PFSK-1 (cell line): Measurements from ENCODE around the gene ITGAX.

ENCODE experiments used
- FOXP2 ChIP-seq: optimal IDR thresholded peaks from 2 replicates; pipeline ENCODE3; 2011; ENCODE audit warnings: borderline replicate concordance, control low read depth, inconsistent platforms; ENCODE audit not compliant: insufficient read depth; ENCODE audit errors: extremely low read length, extremely low read depth
- POLR2AphosphoS5 ChIP-seq: IDR thresholded peaks from 2 replicates; pipeline ENCODE4 v1.6.1; 2012; ENCODE audit warnings: low read depth, mild to moderate bottlenecking, control low read depth, low read length, moderate library complexity
- SIN3A ChIP-seq: IDR thresholded peaks from 2 replicates; pipeline ENCODE4 v1.6.1; 2012; ENCODE audit warnings: mild to moderate bottlenecking, low read length, moderate library complexity, borderline replicate concordance; ENCODE audit not compliant: insufficient read depth
- TAF1 ChIP-seq: IDR thresholded peaks from 2 replicates; pipeline ENCODE4 v1.6.1; 2012; ENCODE audit warnings: low read length, control low read depth, borderline replicate concordance; ENCODE audit not compliant: insufficient read depth
- TF ChIP-seq, protein P1 (sequence below), 2 experiments: IDR thresholded peaks; 2 replicates each; pipeline versions ENCODE4 v1.6.1 to v1.8.0; 2011 to 2012; ENCODE audit warnings: low read depth in 2 of 2, low read length in 2 of 2, control low read depth in 1 of 2, inconsistent platforms in 1 of 2, mild to moderate bottlenecking in 1 of 2, moderate library complexity in 1 of 2; ENCODE audit not compliant: insufficient read depth in 1 of 2

DNA sequence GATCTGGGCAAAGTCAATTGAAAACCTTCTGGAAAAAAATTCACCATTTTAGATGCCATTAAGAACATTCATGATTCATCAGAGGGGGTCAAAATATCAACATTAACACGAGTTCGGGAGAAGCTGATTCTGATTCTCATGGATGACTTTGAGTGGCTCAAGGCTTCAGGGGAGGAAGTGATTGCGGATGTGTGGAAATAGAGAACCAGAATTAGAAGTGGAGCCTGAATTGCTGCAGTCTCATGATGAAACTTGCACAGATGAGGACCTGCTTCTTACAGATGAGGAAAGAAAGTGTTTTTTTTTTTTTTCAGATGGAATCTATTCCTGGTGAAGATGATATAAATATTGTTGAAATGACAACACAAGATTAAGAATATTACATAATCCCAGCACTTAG, 12.9 kb downstream of the ITGAX start:
- TF ChIP-seq TAF1 (no peak), POLR2AphosphoS5 (no peak), SIN3A (no peak), FOXP2 (no peak)
- TF ChIP-seq, protein P1, sequence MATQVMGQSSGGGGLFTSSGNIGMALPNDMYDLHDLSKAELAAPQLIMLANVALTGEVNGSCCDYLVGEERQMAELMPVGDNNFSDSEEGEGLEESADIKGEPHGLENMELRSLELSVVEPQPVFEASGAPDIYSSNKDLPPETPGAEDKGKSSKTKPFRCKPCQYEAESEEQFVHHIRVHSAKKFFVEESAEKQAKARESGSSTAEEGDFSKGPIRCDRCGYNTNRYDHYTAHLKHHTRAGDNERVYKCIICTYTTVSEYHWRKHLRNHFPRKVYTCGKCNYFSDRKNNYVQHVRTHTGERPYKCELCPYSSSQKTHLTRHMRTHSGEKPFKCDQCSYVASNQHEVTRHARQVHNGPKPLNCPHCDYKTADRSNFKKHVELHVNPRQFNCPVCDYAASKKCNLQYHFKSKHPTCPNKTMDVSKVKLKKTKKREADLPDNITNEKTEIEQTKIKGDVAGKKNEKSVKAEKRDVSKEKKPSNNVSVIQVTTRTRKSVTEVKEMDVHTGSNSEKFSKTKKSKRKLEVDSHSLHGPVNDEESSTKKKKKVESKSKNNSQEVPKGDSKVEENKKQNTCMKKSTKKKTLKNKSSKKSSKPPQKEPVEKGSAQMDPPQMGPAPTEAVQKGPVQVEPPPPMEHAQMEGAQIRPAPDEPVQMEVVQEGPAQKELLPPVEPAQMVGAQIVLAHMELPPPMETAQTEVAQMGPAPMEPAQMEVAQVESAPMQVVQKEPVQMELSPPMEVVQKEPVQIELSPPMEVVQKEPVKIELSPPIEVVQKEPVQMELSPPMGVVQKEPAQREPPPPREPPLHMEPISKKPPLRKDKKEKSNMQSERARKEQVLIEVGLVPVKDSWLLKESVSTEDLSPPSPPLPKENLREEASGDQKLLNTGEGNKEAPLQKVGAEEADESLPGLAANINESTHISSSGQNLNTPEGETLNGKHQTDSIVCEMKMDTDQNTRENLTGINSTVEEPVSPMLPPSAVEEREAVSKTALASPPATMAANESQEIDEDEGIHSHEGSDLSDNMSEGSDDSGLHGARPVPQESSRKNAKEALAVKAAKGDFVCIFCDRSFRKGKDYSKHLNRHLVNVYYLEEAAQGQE (IDR thresholded peaks at IDR 0.05; ENCODE audit: insufficient read depth in 1 of 2, low read depth in 2 of 2, low read length in 2 of 2), result no peak
